ENCODE measurements around the gene EYA2. TPM values are rescaled to one million over a fixed set of nuclear protein-coding genes. Genes with fewer than 3 reads are reported as not detected.

EYA2 gene
- not detected for total RNA-seq

- ChIA-PET CTCF (no interaction called here), POLR2A (no interaction called here)
- no peaks in the 10 kb centered on the region for H3K36me3 Mint-ChIP-seq (ENCODE audit: low read depth)
- peaks cover 64% of the 10 kb centered on the region for H3K27me3 Mint-ChIP-seq (ENCODE audit: low read depth)
- ATAC-seq, result no peak
- no peaks in the 10 kb centered on the region for H3K4me1 Mint-ChIP-seq (ENCODE audit: low read depth)
- H3K27ac Mint-ChIP-seq, result no peak within 1 kb of the TSS
- no peaks in the 10 kb centered on the region for H3K9me3 Mint-ChIP-seq (ENCODE audit: insufficient read depth)
- H3K4me3 Mint-ChIP-seq, result no peak within 1 kb of the TSS
- DNase-seq, result no peak
Measured at GRCh38 chr20:46894579-46894958, at the start of gene EYA2. Gene EYA2, plus strand, starts transcription at chr20:46894843. Its CDS starts 95,168 bp downstream, at chr20:46990011.

- CTCF ChIA-PET, result no interaction called here
- POLR2A ChIA-PET, result no interaction called here
- Mint-ChIP-seq H3K27ac (no peak overlapping the region), H3K4me3 (no peak overlapping the region), H3K4me1 (ENCODE audit: low read depth) (peaks cover 3% of the 10 kb centered on the region), H3K27me3 (ENCODE audit: low read depth) (peaks cover 2% of the 10 kb centered on the region), H3K36me3 (ENCODE audit: low read depth) (no peaks in the 10 kb centered on the region), H3K9me3 (ENCODE audit: insufficient read depth) (no peaks in the 10 kb centered on the region)
- ATAC-seq, result no peak
- no peak for DNase-seq
Measured at GRCh38 chr20:46844965-46845364, 49.7 kb upstream of the EYA2 start.

GRCh38 chr20:46849269-46849668, 45.4 kb upstream of the EYA2 start:
- Mint-ChIP-seq H3K4me3 (no peak overlapping the region), H3K27ac (no peak overlapping the region), H3K36me3 (ENCODE audit: low read depth) (no peaks in the 10 kb centered on the region), H3K4me1 (ENCODE audit: low read depth) (no peaks in the 10 kb centered on the region), H3K9me3 (ENCODE audit: insufficient read depth) (no peaks in the 10 kb centered on the region), H3K27me3 (ENCODE audit: low read depth) (no peaks in the 10 kb centered on the region)
- CTCF ChIA-PET, result no interaction called here
- POLR2A ChIA-PET, result no interaction called here
- ATAC-seq, result no peak
- no peak for DNase-seq

GRCh38 chr20:46849751-46850150, 44.9 kb upstream of the EYA2 start:
- Mint-ChIP-seq H3K36me3 (ENCODE audit: low read depth) (no peaks in the 10 kb centered on the region), H3K9me3 (ENCODE audit: insufficient read depth) (no peaks in the 10 kb centered on the region), H3K27me3 (ENCODE audit: low read depth) (no peaks in the 10 kb centered on the region), H3K4me1 (ENCODE audit: low read depth) (no peaks in the 10 kb centered on the region), H3K4me3 (no peak overlapping the region), H3K27ac (no peak overlapping the region)
- no peak for DNase-seq
- ChIA-PET POLR2A (no interaction called here), CTCF (no interaction called here)
- no peak for ATAC-seq

GRCh38 chr20:46850416-46850815, 44.2 kb upstream of the EYA2 start:
- DNase-seq (no peak), ATAC-seq (no peak)
- no peaks in the 10 kb centered on the region for H3K4me1 Mint-ChIP-seq (ENCODE audit: low read depth)
- ChIA-PET POLR2A (no interaction called here), CTCF (no interaction called here)
- H3K36me3 Mint-ChIP-seq (ENCODE audit: low read depth), result no peaks in the 10 kb centered on the region
- H3K4me3 Mint-ChIP-seq, result no peak overlapping the region
- H3K27me3 Mint-ChIP-seq (ENCODE audit: low read depth), result no peaks in the 10 kb centered on the region
- no peak overlapping the region for H3K27ac Mint-ChIP-seq
- no peaks in the 10 kb centered on the region for H3K9me3 Mint-ChIP-seq (ENCODE audit: insufficient read depth)

- no peak overlapping the region for H3K27ac Mint-ChIP-seq
- ChIA-PET POLR2A (no interaction called here), CTCF (no interaction called here)
- no peaks in the 10 kb centered on the region for H3K27me3 Mint-ChIP-seq (ENCODE audit: low read depth)
- H3K9me3 Mint-ChIP-seq (ENCODE audit: insufficient read depth), result no peaks in the 10 kb centered on the region
- H3K36me3 Mint-ChIP-seq (ENCODE audit: low read depth), result no peaks in the 10 kb centered on the region
- DNase-seq (no peak), ATAC-seq (no peak)
- H3K4me3 Mint-ChIP-seq, result no peak overlapping the region
- no peaks in the 10 kb centered on the region for H3K4me1 Mint-ChIP-seq (ENCODE audit: low read depth)
Measured at GRCh38 chr20:46850896-46851295, 43.7 kb upstream of the EYA2 start.

- H3K27me3 Mint-ChIP-seq (ENCODE audit: low read depth), result no peaks in the 10 kb centered on the region
- POLR2A ChIA-PET, result no interaction called here
Measured at GRCh38 chr20:46851746-46852145, 42.9 kb upstream of the EYA2 start.

GRCh38 chr20:46852313-46852712, 42.3 kb upstream of the EYA2 start:
- peaks cover 2% of the 10 kb centered on the region for H3K27me3 Mint-ChIP-seq (ENCODE audit: low read depth)
- CTCF ChIA-PET, result no interaction called here
- no peaks in the 10 kb centered on the region for H3K36me3 Mint-ChIP-seq (ENCODE audit: low read depth)
- H3K27ac Mint-ChIP-seq, result no peak overlapping the region
- no peaks in the 10 kb centered on the region for H3K9me3 Mint-ChIP-seq (ENCODE audit: insufficient read depth)
- H3K4me1 Mint-ChIP-seq (ENCODE audit: low read depth), result no peaks in the 10 kb centered on the region
- no peak for ATAC-seq
- no peak for DNase-seq
- H3K4me3 Mint-ChIP-seq, result no peak overlapping the region
- POLR2A ChIA-PET, result no interaction called here

More at GRCh38 chr20:46851746-46852145, 42.9 kb upstream of the EYA2 start:
- no peaks in the 10 kb centered on the region for H3K36me3 Mint-ChIP-seq (ENCODE audit: low read depth)
- no peak overlapping the region for H3K27ac Mint-ChIP-seq
- ATAC-seq (no peak), DNase-seq (no peak)
- no peaks in the 10 kb centered on the region for H3K4me1 Mint-ChIP-seq (ENCODE audit: low read depth)
- CTCF ChIA-PET, result no interaction called here
- H3K4me3 Mint-ChIP-seq, result no peak overlapping the region
- no peaks in the 10 kb centered on the region for H3K9me3 Mint-ChIP-seq (ENCODE audit: insufficient read depth)

- POLR2A ChIA-PET, result no interaction called here
Measured at GRCh38 chr20:46853926-46854325, 40.7 kb upstream of the EYA2 start.

GRCh38 chr20:46857061-46857831, 37.4 kb upstream of the EYA2 start:
- H3K36me3 Mint-ChIP-seq (ENCODE audit: low read depth), result no peaks in the 10 kb centered on the region
- DNase-seq (no peak), ATAC-seq (no peak)
- POLR2A ChIA-PET, result no interaction called here
- CTCF ChIA-PET, result no interaction called here
- H3K9me3 Mint-ChIP-seq (ENCODE audit: insufficient read depth), result no peaks in the 10 kb centered on the region
- H3K4me3 Mint-ChIP-seq, result no peak overlapping the region
- peaks cover 16% of the 10 kb centered on the region for H3K27me3 Mint-ChIP-seq (ENCODE audit: low read depth)
- H3K27ac Mint-ChIP-seq, result no peak overlapping the region
- no peaks in the 10 kb centered on the region for H3K4me1 Mint-ChIP-seq (ENCODE audit: low read depth)

More at GRCh38 chr20:46853926-46854325, 40.7 kb upstream of the EYA2 start:
- no peaks in the 10 kb centered on the region for H3K36me3 Mint-ChIP-seq (ENCODE audit: low read depth)
- no peak for ATAC-seq
- CTCF ChIA-PET, result no interaction called here
- H3K4me1 Mint-ChIP-seq (ENCODE audit: low read depth), result no peaks in the 10 kb centered on the region
- no peak overlapping the region for H3K4me3 Mint-ChIP-seq
- H3K27me3 Mint-ChIP-seq (ENCODE audit: low read depth), result peaks cover 2% of the 10 kb centered on the region
- no peaks in the 10 kb centered on the region for H3K9me3 Mint-ChIP-seq (ENCODE audit: insufficient read depth)
- no peak overlapping the region for H3K27ac Mint-ChIP-seq
- DNase-seq, result no peak

- H3K4me1 Mint-ChIP-seq (ENCODE audit: low read depth), result no peaks in the 10 kb centered on the region
- no peaks in the 10 kb centered on the region for H3K9me3 Mint-ChIP-seq (ENCODE audit: insufficient read depth)
Measured at GRCh38 chr20:46865824-46866223, 28.8 kb upstream of the EYA2 start.

GRCh38 chr20:46870041-46870440, 24.6 kb upstream of the EYA2 start:
- ChIA-PET CTCF (no interaction called here), POLR2A (no interaction called here)
- no peak for ATAC-seq
- Mint-ChIP-seq H3K36me3 (ENCODE audit: low read depth) (no peaks in the 10 kb centered on the region), H3K9me3 (ENCODE audit: insufficient read depth) (no peaks in the 10 kb centered on the region), H3K4me1 (ENCODE audit: low read depth) (no peaks in the 10 kb centered on the region), H3K4me3 (no peak overlapping the region), H3K27me3 (ENCODE audit: low read depth) (peaks cover 19% of the 10 kb centered on the region), H3K27ac (no peak overlapping the region)
- no peak for DNase-seq

More at GRCh38 chr20:46865824-46866223, 28.8 kb upstream of the EYA2 start:
- no peaks in the 10 kb centered on the region for H3K36me3 Mint-ChIP-seq (ENCODE audit: low read depth)
- no peak for DNase-seq
- peaks cover 26% of the 10 kb centered on the region for H3K27me3 Mint-ChIP-seq (ENCODE audit: low read depth)
- no peak for ATAC-seq
- no peak overlapping the region for H3K4me3 Mint-ChIP-seq
- no peak overlapping the region for H3K27ac Mint-ChIP-seq
- POLR2A ChIA-PET, result no interaction called here
- CTCF ChIA-PET, result interaction anchor here (0.6 kb wide), 1 partner anchor 46 kb away, joined by 3 read pairs; no protein-coding TSS in a partner anchor

All from activated CD8-positive, alpha-beta T cell treated with anti-CD3 and anti-CD28 coated beads, Interleukin-2, amount 10 ng/mL, durations not matched to agents 7 days and 5 days (primary cell).